Panc1 (cell line): ENCODE data around the gene VSIR.

Experiments
- CTCF ChIP-seq: fragments of 450-650 bp; IDR thresholded peaks from 2 replicates; pipeline ENCODE4 v1.5.1; 2017; ENCODE audit warnings: mild to moderate bottlenecking
- POLR2AphosphoS5 ChIP-seq: IDR thresholded peaks from 2 replicates; pipeline ENCODE4 v1.6.1; 2012; ENCODE audit warnings: mild to moderate bottlenecking, low read depth, low read length, moderate library complexity

GRCh38 chr10:71753960-71754505 lies 19.3 kb downstream of the VSIR start:
- TF ChIP-seq CTCF, result no peak
- TF ChIP-seq POLR2AphosphoS5, result no peak
